T-helper 2 cell (primary cell): ENCODE data around the gene ODAD2.
"Not testable (repeated sequence)": the region's sequence is repeated elsewhere in the genome, so short reads cannot be mapped to it uniquely, and the experiment has no call there.

Experiments
- DNase-seq, 5 experiments: peaks; one replicate each; pipeline versions ENCODE4 v3.0.0 to v3.0.0-alpha.2; 2012 to 2022

Gene ODAD2

GRCh38 chr10:27958383-27958782, 40.5 kb downstream of the ODAD2 start:
- DNase-seq, result not testable (repeated sequence)

GRCh38 chr10:27950242-27950564, 48.7 kb downstream of the ODAD2 start:
- DNase-seq, result no peak

- DNase-seq, result no peak
Measured at GRCh38 chr10:27949528-27950241, 49.2 kb downstream of the ODAD2 start.

- DNase-seq, result no peak
Measured at GRCh38 chr10:27948186-27948585, 50.7 kb downstream of the ODAD2 start.

GRCh38 chr10:27947540-27947939, 51.3 kb downstream of the ODAD2 start:
- DNase-seq, result no peak

- DNase-seq, result no peak
Measured at GRCh38 chr10:27944005-27944404, 54.9 kb downstream of the ODAD2 start.

GRCh38 chr10:27914888-27915287, 84.0 kb downstream of the ODAD2 start:
- no peak for DNase-seq

- DNase-seq, result no peak
Measured at GRCh38 chr10:27912231-27912630, 86.6 kb downstream of the ODAD2 start.

- DNase-seq, result no peak
Measured at GRCh38 chr10:27911539-27911938, 87.3 kb downstream of the ODAD2 start.

GRCh38 chr10:27911011-27911410, 87.9 kb downstream of the ODAD2 start:
- DNase-seq, result no peak

GRCh38 chr10:27908231-27908630, 90.6 kb downstream of the ODAD2 start:
- no peak for DNase-seq

- peak in 2 of 5 experiments; percentile 1 to 41 for DNase-seq
Measured at GRCh38 chr10:27899485-27899884, 99.4 kb downstream of the ODAD2 start.

GRCh38 chr10:27899058-27899457, 99.8 kb downstream of the ODAD2 start:
- no peak for DNase-seq

GRCh38 chr10:27893358-27893954, 105.4 kb downstream of the ODAD2 start:
- peak in 1 of 5 experiments; percentile 3 for DNase-seq

GRCh38 chr10:27890971-27891370, 107.9 kb downstream of the ODAD2 start:
- no peak for DNase-seq

- DNase-seq, result no peak
Measured at GRCh38 chr10:27889518-27889917, 109.4 kb downstream of the ODAD2 start.

- peak in 1 of 5 experiments; percentile 2 for DNase-seq
Measured at GRCh38 chr10:27884185-27884641, 114.7 kb downstream of the ODAD2 start.

- no peak for DNase-seq
Measured at GRCh38 chr10:27878281-27878680, 120.6 kb downstream of the ODAD2 start.

GRCh38 chr10:27865221-27865635, 133.7 kb downstream of the ODAD2 start:
- DNase-seq, result no peak

- no peak for DNase-seq
Measured at GRCh38 chr10:27861781-27862180, 137.1 kb downstream of the ODAD2 start.

- DNase-seq, result no peak
Measured at GRCh38 chr10:27857616-27858015, 141.3 kb downstream of the ODAD2 start.

- no peak for DNase-seq
Measured at GRCh38 chr10:27844223-27844622, 154.7 kb downstream of the ODAD2 start.

- no peak for DNase-seq
Measured at GRCh38 chr10:27838901-27839300, 160.0 kb downstream of the ODAD2 start.

GRCh38 chr10:27838361-27838760, 160.5 kb downstream of the ODAD2 start:
- no peak for DNase-seq

GRCh38 chr10:27834476-27834875, 164.4 kb downstream of the ODAD2 start:
- DNase-seq, result no peak
